Activated T-cell treated with anti-CD3 and anti-CD28 coated beads for 24 hours (primary cell): Measurements from ENCODE around the gene UBE2B.

Experiments
- DNase-seq: peaks from one replicate; pipeline ENCODE4 v3.0.0-alpha.2; 2020; ENCODE audit warnings: low read depth

Gene UBE2B

GRCh38 chr5:134437847-134438581 lies 66.6 kb downstream of the UBE2B start:
- no peak for DNase-seq

DNA sequence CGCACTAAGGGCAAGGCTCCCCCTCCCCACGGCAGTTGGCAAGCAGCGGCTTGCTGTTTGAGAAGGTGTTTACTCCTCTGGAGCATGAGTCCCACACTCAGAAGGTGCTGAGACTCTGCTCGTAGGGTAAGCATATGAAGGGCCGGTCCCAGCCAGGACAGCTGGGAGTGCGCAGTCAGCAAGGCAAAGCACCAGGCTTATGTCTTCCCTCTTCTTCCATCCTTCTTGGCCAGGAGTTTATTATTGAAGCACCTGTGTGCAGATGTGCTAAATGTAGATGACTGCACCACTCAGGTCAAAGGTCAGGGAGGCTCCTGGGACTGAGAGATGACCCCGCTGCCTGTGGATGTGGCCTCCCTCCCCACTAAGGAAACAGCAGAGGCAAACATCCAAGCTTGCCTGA lies 67.4 kb downstream of the UBE2B start:
- DNase-seq = no peak

DNA sequence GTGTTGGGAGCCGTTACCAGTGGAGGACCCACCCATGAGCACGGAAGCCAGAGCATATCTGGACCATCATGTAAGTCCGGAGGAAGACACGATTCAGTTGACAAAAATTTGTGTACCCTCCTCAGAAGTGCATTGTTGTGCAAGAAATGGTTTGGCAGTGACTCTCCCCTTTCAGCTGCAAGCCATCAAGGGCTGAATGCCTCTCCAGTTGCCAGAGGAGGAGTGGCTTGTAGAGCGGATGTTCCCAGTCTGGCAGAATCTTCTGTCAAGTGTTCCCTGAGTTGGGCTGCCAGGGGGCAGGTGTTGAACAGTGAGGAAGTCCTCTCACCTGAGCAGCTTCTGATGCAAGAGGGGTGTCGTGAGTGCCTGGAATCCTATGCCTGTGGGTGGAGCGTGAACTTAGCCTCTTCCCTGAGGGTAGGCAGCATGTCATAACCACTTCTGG lies 67.9 kb downstream of the UBE2B start:
- no peak for DNase-seq

- no peak for DNase-seq
Measured at GRCh38 chr5:134440201-134440755, 68.9 kb downstream of the UBE2B start.
